NCI-H460 (cell line): Measurements from ENCODE around the gene ZFAND2A. TPM values are rescaled to one million over a fixed set of nuclear protein-coding genes. Genes with fewer than 3 reads are reported as not detected.
"Not testable (repeated sequence)": the region's sequence is repeated elsewhere in the genome, so short reads cannot be mapped to it uniquely, and the experiment has no call there.

ENCODE experiments used
- DNase-seq: peaks from one replicate; pipeline ENCODE4 v3.0.0-alpha.2; 2016; ENCODE audit warnings: low read depth; ENCODE audit errors: extremely low read depth
- polyA plus RNA-seq: library from polyadenylated mRNA; depleted of rRNA; stranded (reverse); fragments of >200 nt; gene quantifications from 2 replicates; pipeline ENCODE4 v1.2.3, GENCODE V29; 2014; cell fraction: nucleus; rRNA removed
- total RNA-seq: library from RNA; depleted of rRNA; stranded (reverse); fragments of >200 nt; shearing (Covaris generic); gene quantifications from 2 replicates; pipeline ENCODE4 v1.2.3, GENCODE V29; 2014; rRNA removed

ZFAND2A gene
- 36.7 and 40.0 TPM in 2 replicates for total RNA-seq
- polyA plus RNA-seq = 30.4 and 40.2 TPM in 2 replicates

- peak; percentile 98 for DNase-seq
These were observed at the start of gene ZFAND2A for GRCh38 chr7:1159891-1160669. Gene ZFAND2A (minus strand): TSS chr7:1160196. CDS start chr7:1158212, 1,984 bp downstream.

GRCh38 chr7:1209097-1209496 lies 49.1 kb upstream of the ZFAND2A start:
- no peak for DNase-seq

- not testable (repeated sequence) for DNase-seq
These were observed 45.7 kb upstream of the ZFAND2A start for GRCh38 chr7:1205742-1206141.

GRCh38 chr7:1204460-1205140 lies 44.6 kb upstream of the ZFAND2A start:
- DNase-seq = no peak

GRCh38 chr7:1202914-1203313 lies 42.9 kb upstream of the ZFAND2A start:
- DNase-seq = not testable (repeated sequence)

- DNase-seq = no peak
These were observed 41.9 kb upstream of the ZFAND2A start for GRCh38 chr7:1201916-1202315.

- DNase-seq = no peak
These were observed 40.0 kb upstream of the ZFAND2A start for GRCh38 chr7:1200045-1200444.

- DNase-seq = no peak
These were observed 38.1 kb upstream of the ZFAND2A start for GRCh38 chr7:1197997-1198625.

- no peak for DNase-seq
These were observed 37.0 kb upstream of the ZFAND2A start for GRCh38 chr7:1196950-1197349.

GRCh38 chr7:1196441-1196840 lies 36.4 kb upstream of the ZFAND2A start:
- DNase-seq = not testable (repeated sequence)

- peak; percentile 64 for DNase-seq
These were observed 33.8 kb upstream of the ZFAND2A start for GRCh38 chr7:1193593-1194424.

- DNase-seq = no peak
These were observed 32.2 kb upstream of the ZFAND2A start for GRCh38 chr7:1192171-1192676.

- no peak for DNase-seq
These were observed 30.2 kb upstream of the ZFAND2A start for GRCh38 chr7:1189986-1190772.

- no peak for DNase-seq
These were observed 28.8 kb upstream of the ZFAND2A start for GRCh38 chr7:1188720-1189294.

- DNase-seq = no peak
These were observed 27.1 kb upstream of the ZFAND2A start for GRCh38 chr7:1187127-1187526.

- DNase-seq = no peak
These were observed 21.6 kb upstream of the ZFAND2A start for GRCh38 chr7:1181640-1182039.

GRCh38 chr7:1181031-1181430 lies 21.0 kb upstream of the ZFAND2A start:
- DNase-seq = no peak

GRCh38 chr7:1176891-1177373 lies 16.9 kb upstream of the ZFAND2A start:
- peak; percentile 71 for DNase-seq
